Fibroblast of mammary gland (primary cell): ENCODE measurements around the gene LRRK1.
A peak's percentile ranks its signal among the peaks of the same experiment; 100 is the strongest.

Experiments
- DNase-seq: peaks from one replicate; pipeline ENCODE4 v3.0.0-alpha.2; 2010; ENCODE audit warnings: low read depth
- H3K4me3 ChIP-seq: 2 replicates; pipeline ENCODE4 v1.5.1; 2011; ENCODE audit warnings: low read depth, mild to moderate bottlenecking, low read length, moderate library complexity; ENCODE audit not compliant: control insufficient read depth
- TF ChIP-seq, protein P1 (sequence below): conservative IDR thresholded peaks from 2 replicates; pipeline ENCODE4 v1.5.1; 2011; ENCODE audit warnings: low read depth, low read length, inconsistent platforms; ENCODE audit not compliant: control insufficient read depth, insufficient read depth

LRRK1 gene

DNA sequence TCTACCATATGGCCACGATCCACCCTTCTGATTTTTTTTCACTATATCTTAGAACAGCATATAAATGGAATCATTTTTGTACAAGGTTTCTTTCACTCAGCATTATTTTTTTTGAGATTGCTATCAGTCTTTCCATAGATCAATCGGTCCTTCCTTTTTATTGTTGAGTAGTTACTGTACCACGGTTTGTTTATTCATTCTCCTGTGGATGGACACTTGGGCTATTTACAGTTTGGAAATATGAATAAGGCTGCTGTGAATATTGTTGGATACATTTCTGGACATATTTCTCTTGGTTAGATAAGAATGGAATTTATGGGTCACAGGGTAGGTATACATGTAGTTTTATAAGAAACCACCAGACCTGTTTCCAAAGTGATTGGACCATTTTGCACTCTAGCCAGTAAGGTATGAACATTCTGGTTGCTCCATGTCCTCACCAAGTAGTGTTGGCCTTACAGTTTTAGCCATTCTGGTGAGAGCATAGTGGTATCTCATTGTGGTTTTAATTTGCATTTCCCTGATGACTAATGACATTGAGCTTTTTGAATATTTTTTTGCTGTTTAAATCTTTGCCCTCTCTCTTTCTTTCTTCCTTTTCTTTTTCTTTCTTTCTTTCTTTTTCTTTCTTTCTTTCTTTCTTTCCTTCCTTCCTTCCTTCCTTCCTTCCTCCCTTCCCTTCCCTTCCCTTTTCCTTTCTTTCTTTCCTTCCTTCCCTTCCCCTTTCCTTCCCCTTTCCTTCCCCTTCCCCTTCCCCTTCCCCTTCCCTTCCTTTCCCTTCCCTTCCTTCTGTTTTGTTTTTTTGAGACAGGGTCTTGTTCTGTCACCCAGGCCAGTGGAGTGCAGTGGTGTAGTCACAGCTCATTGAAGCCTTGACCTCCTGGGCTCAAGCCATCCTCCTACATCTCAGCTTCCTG, 49.2 kb downstream of the LRRK1 start:
- H3K4me3 ChIP-seq: no peak overlapping the region
- TF ChIP-seq, protein P1, sequence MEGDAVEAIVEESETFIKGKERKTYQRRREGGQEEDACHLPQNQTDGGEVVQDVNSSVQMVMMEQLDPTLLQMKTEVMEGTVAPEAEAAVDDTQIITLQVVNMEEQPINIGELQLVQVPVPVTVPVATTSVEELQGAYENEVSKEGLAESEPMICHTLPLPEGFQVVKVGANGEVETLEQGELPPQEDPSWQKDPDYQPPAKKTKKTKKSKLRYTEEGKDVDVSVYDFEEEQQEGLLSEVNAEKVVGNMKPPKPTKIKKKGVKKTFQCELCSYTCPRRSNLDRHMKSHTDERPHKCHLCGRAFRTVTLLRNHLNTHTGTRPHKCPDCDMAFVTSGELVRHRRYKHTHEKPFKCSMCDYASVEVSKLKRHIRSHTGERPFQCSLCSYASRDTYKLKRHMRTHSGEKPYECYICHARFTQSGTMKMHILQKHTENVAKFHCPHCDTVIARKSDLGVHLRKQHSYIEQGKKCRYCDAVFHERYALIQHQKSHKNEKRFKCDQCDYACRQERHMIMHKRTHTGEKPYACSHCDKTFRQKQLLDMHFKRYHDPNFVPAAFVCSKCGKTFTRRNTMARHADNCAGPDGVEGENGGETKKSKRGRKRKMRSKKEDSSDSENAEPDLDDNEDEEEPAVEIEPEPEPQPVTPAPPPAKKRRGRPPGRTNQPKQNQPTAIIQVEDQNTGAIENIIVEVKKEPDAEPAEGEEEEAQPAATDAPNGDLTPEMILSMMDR: no peak
- DNase-seq: peak; percentile 59

DNA sequence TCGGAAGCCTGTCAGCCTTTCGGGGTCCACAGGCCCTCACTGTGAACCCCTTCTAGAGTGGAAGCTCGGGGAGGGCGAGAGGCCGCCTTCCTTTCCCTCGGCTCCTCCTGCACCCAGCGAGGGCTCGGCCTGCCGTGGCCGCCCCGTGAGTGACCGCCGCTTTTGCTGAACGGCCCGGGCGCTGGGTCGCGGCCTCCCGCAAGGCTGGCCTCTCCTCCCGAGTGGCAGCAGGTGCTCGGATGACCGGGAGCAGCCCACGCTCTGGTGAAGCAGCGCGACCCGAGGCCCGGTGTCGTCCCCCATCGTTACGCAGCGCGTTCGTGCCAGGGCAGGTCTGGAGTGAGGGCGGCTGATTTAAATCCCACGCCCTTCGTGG, 53.8 kb downstream of the LRRK1 start:
- DNase-seq: no peak
- peak overlapping the region; percentile 14 for H3K4me3 ChIP-seq
- TF ChIP-seq, protein P1: no peak

DNA sequence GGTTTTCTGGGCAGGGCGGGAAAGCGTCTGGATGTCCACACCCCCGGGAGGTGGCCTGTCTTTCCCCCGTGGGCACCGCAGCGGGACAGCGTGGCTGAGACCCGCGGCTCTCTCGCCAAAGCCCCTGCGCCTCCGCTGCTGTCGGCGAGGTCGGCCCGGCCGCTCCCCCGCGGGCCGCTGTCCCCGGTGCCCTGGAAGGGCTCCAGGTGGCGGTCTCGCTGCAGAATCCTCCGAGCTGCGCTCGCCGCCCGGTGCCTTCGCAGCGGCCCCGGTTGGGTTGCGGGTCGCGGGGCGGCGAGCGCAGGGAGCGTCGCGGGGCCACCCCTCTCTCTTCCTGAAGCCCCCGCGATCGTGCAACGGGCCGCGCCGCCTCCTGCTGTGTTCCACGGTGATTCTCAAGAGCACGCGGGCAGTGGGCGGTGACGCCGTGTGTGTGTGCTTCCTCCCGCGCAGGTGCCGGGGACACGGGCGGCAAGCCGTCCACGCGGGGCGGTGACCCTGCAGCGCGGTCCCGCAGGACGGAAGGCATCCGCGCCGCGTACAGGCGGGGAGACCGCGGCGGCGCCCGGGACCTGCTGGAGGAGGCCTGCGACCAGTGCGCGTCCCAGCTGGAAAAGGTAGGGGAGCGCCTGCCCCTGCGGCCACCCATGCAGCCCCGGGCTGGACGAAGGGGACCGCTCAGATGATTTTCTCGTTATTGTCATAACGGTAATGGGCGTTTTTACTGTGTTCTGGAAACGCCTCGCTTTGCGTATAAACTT, 54.4 kb downstream of the LRRK1 start:
- peak overlapping the region; percentile 14 for H3K4me3 ChIP-seq
- no peak for DNase-seq
- TF ChIP-seq, protein P1: no peak

DNA sequence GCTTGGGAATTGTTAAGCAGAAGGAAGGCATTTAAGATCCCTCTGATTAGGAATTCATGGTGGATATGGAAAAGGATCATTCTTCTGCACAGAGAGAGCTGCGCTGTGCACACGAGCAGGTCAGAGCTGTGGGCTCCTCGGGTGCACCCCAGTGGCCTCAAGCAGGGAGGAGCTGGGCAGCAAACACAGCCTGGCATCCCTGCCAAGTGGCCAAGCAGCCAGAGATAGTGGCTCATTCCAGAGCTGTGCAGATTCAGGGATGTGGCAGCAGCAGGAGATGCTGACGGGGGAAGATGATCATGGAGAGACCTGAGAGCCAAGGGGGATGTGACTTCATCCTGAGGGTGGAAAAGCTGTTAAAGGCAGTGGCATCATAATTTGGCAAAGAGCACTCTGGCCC, 55.9 kb downstream of the LRRK1 start:
- TF ChIP-seq, protein P1: no peak
- H3K4me3 ChIP-seq: no peak overlapping the region
- no peak for DNase-seq

DNA sequence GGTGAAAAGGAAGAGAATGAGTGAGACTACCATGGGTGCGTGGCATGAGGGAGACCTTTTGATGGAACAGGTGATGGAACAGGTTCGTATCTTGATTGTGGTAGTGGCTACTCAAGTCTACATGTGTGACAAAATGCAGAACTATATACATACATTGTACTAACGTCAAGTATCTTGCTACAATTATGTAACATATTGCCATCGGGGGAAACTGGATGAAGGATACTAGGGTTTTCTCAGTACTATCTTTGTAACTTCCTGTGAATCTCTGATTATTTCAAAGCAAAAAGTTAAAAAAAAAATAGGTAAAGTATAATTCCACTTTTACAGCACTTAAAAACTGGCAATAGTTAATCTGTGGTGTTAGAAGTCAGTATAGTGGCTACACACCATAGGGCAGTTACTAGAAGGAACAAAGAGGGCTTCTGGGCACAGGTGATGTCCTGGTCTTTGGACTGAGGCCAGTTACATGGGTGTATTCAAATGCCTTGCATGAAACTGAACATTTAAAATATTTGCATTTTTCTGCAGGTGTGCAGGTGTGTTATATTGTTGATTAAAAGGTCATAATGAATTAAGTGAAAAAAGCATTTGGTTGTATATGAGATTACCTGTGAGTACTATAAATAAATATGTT, 61.4 kb downstream of the LRRK1 start:
- TF ChIP-seq, protein P1: no peak
- no peak overlapping the region for H3K4me3 ChIP-seq
- no peak for DNase-seq

DNA sequence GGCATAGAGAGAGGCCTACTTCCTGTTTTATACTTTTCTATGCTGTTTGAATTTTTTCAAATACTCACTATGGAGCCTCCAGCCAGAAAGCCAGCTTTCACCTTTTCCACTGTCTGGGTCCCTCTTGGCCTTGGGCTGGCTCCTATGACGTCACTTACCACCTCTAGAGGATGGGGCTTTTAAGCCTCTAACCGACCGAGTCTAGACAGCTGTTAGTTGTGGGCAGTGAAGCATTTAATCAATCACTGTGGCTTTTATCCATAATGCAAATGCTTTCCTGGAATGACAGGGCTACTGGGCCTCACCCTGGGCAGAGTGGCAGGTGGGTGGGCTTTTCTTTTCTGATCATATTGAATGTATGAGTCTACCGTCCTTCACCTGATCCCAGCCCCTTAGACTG, 61.9 kb downstream of the LRRK1 start:
- no peak overlapping the region for H3K4me3 ChIP-seq
- no peak for DNase-seq
- TF ChIP-seq, protein P1: no peak
